Coronary artery (tissue), 2 donors: ENCODE data around the gene FALEC.
A peak's percentile ranks its signal among the peaks of the same experiment; 100 is the strongest.
"Not testable (repeated sequence)": the region's sequence is repeated elsewhere in the genome, so short reads cannot be mapped to it uniquely, and the experiment has no call there.

ENCODE experiments used
- DNase-seq: peaks from one replicate; pipeline ENCODE4 v3.0.0-alpha.2; 2017; ENCODE audit warnings: low spot score
- H3K27ac ChIP-seq, 2 donors: fragments of 200-600 bp; sonication (generic); one replicate each; pipeline ENCODE4 v1.5.1; 2016 to 2019
- H3K4me3 ChIP-seq: fragments of 200-600 bp; sonication (generic); 2 replicates; pipeline ENCODE4 v1.5.1; 2016; ENCODE audit warnings: mild to moderate bottlenecking, moderate library complexity
- CTCF ChIP-seq: fragments of 200-600 bp; sonication (generic); IDR thresholded peaks from one replicate; pipeline ENCODE4 v1.5.1; 2019; ENCODE audit warnings: antibody characterized with exemption

FALEC gene

GRCh38 chr1:150564051-150564991 is 48.8 kb downstream of the FALEC start:
- no peak for TF ChIP-seq CTCF
- Histone ChIP-seq H3K27ac (peak overlapping the region; percentile 98 to 99), H3K4me3 (peak overlapping the region; percentile 73)
- peak; percentile 84 for DNase-seq

GRCh38 chr1:150565240-150565991 is 49.9 kb downstream of the FALEC start:
- H3K27ac ChIP-seq, result peak overlapping the region; percentile 98 to 99
- DNase-seq, result not testable (repeated sequence)

GRCh38 chr1:150566589-150567340 is 51.2 kb downstream of the FALEC start:
- Histone ChIP-seq H3K27ac (peak overlapping the region; percentile 98 to 99), H3K4me3 (peak overlapping the region; percentile 69)
- TF ChIP-seq CTCF, result no peak
- peak; percentile 70 for DNase-seq

More at GRCh38 chr1:150565240-150565991, 49.9 kb downstream of the FALEC start:
- H3K4me3 ChIP-seq, result peak overlapping the region; percentile 32

- peak overlapping the region; percentile 98 to 99 for H3K27ac ChIP-seq
- DNase-seq, result peak; percentile 73
- TF ChIP-seq CTCF, result no peak
- H3K4me3 ChIP-seq, result peak overlapping the region; percentile 69
These were observed 51.8 kb downstream of the FALEC start for GRCh38 chr1:150567341-150567716.

- DNase-seq, result peak; percentile 96
- TF ChIP-seq CTCF, result no peak
- Histone ChIP-seq H3K4me3 (peak overlapping the region; percentile 69), H3K27ac (peak overlapping the region; percentile 98 to 99)
These were observed 52.4 kb downstream of the FALEC start for GRCh38 chr1:150567717-150568593.

- no peak for DNase-seq
- H3K27ac ChIP-seq, result peak overlapping the region; percentile 98 to 99
- peak overlapping the region; percentile 69 for H3K4me3 ChIP-seq
- no peak for TF ChIP-seq CTCF
These were observed 53.0 kb downstream of the FALEC start for GRCh38 chr1:150568594-150568966.
